Measurements from ENCODE around the gene GSG1L.
"Not testable (repeated sequence)": the region's sequence is repeated elsewhere in the genome, so short reads cannot be mapped to it uniquely, and the experiment has no call there.

Gene GSG1L

GRCh38 chr16:27746076-27746855 lies 317.2 kb downstream of the GSG1L start:
- DNase-seq = no peak

- no peak for DNase-seq
Observed at GRCh38 chr16:27745348-27745747, 318.2 kb downstream of the GSG1L start.

DNA sequence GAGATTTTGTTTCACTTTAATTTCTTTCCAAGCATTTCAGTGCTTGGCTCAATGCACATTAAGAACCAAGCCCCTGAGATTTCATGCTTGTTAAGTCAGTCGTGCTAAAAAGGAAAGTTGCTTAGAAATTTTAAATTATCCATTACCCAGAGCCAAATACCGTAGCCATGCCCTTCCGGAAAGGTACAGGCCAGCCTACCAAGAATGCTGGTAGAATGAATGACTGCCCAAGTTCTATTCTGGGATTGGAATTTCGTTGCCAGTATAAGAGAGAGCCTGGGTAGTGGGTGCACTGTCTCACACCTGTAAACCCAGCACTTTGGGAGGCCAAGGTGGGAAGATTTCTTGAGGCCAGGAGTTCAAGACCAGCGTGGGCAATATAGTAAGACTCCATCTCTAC lies 319.6 kb downstream of the GSG1L start:
- DNase-seq = no peak

GRCh38 chr16:27743001-27743400 lies 320.5 kb downstream of the GSG1L start:
- not testable (repeated sequence) for DNase-seq

DNA sequence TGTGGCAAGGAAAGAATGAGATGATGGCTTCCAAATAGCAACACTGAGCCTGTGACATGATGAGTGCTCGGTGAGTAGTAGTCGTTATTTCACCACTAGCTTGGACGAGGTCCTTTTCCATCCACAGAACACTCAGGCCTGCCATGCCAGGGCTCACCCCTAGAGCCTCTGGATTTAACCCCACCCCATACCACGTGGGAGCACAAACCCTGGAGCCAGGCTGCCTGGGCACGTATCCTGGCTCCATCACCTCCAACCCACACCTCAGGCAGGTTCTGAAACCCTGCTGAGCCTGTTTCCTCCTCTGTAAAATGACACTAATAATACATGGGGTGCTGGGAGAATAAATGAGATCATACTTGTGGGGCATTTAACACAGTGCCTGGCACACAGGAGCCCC lies 321.2 kb downstream of the GSG1L start:
- no peak for DNase-seq

GRCh38 chr16:27740496-27741201 lies 322.9 kb downstream of the GSG1L start:
- no peak for DNase-seq

DNA sequence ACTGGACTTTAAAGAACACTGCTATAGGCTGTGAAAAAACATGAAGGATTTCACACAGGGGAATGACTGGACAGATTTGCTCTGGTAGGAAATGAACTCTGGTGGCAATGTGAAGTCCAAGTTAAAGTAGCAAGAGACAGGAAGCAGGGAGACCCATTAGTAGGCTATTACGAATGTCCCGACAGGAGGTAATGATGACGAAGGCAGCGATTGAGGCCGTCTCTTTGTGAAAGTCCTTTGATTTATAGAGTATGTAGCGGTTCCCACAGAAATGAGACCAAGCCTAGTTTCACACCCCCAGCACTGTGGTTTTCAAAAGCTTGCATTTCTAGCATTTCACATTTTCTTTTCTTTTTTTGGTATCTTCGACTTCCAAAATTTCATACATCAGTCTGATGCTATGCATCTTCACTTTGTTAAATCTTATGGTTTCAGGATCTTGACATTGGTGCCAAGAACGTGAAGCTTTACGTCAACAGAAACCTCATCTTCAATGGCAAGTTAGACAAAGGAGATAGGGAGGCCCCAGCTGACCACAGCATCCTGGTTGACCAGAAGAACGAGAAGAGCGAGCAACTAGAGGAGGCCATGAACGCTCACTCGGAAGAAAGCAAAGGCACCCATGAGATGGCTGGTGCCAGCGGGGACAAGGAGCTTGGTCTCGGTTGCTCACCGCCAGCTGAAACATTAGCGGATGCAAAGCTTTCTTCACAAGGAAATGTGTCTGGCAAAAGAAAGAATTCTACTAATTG lies 323.7 kb downstream of the GSG1L start:
- DNase-seq = no peak

- DNase-seq = no peak
Observed at GRCh38 chr16:27738596-27738995, 324.9 kb downstream of the GSG1L start.

Data from CD4-positive, alpha-beta T cell treated with Interleukin-17A for 1 hour (primary cell).